ENCODE data around the gene ZBTB16. TPM values are rescaled to one million over a fixed set of nuclear protein-coding genes. Genes with fewer than 3 reads are reported as not detected.

ZBTB16 gene
- total RNA-seq, 1 experiment from 2014 or later = 70.4 TPM

DNA sequence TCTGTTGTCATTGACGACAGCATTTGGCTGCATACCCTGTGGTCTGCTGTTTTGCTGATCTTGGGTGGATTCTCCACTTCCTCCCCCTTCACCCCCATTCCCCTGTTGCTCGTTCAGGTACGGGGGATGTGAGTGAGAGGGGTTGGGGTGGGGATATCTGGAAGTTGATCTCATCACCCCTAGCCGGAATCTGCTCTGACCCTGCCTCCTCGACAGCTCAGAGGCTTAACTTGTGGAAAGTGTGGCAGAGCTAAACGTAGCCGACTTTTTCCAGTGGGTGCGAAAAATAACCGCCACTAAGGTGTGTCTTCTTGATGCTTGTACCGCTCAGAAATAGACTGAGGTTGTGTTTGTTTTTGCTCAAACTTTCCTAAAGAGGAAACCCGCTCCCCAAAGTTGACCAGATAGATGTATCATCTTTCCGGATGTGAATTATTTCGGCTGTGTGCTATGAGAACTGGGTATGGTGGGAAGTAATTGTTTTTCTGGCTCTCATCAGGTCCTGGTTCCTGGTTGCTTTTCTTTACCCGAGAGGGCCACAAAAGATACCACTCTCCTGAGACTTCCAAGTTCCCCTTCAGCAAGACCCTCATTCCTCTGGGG, 6.6 kb downstream of the ZBTB16 start:
- Mint-ChIP-seq H3K9me3 (ENCODE audit: unreplicated experiment) (no peaks in the 10 kb centered on the region), H3K27ac (ENCODE audit: low read depth, unreplicated experiment) (no peak overlapping the region), H3K36me3 (ENCODE audit: insufficient read depth, unreplicated experiment) (peaks cover 100% of the 10 kb centered on the region), H3K27me3 (ENCODE audit: insufficient read depth, unreplicated experiment) (no peaks in the 10 kb centered on the region), H3K4me1 (ENCODE audit: insufficient read depth, unreplicated experiment) (peaks cover 41% of the 10 kb centered on the region), H3K4me3 (ENCODE audit: unreplicated experiment) (peak overlapping the region; percentile 95)
- intact Hi-C loops (cut with micrococcal nuclease) = no loop called here
- CTCF ChIA-PET = interaction anchor here (0.7 to 3.0 kb wide), 3 partner anchors 30 to 195 kb away, joined by 4 to 16 read pairs (median 5); no protein-coding TSS in a partner anchor
- no peak for DNase-seq (ENCODE audit: unreplicated experiment)
- POLR2A ChIA-PET = interaction anchor here (1.8 to 2.3 kb wide), 4 partner anchors 15 to 113 kb away, joined by 6 to 14 read pairs (median 10); no protein-coding TSS in a partner anchor
- no TSS peak for BruUV-seq (replicated peaks)
- TF ChIP-seq, protein P1, sequence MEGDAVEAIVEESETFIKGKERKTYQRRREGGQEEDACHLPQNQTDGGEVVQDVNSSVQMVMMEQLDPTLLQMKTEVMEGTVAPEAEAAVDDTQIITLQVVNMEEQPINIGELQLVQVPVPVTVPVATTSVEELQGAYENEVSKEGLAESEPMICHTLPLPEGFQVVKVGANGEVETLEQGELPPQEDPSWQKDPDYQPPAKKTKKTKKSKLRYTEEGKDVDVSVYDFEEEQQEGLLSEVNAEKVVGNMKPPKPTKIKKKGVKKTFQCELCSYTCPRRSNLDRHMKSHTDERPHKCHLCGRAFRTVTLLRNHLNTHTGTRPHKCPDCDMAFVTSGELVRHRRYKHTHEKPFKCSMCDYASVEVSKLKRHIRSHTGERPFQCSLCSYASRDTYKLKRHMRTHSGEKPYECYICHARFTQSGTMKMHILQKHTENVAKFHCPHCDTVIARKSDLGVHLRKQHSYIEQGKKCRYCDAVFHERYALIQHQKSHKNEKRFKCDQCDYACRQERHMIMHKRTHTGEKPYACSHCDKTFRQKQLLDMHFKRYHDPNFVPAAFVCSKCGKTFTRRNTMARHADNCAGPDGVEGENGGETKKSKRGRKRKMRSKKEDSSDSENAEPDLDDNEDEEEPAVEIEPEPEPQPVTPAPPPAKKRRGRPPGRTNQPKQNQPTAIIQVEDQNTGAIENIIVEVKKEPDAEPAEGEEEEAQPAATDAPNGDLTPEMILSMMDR (IDR thresholded peaks at IDR 0.05; ENCODE audit: unreplicated experiment) = no peak

DNA sequence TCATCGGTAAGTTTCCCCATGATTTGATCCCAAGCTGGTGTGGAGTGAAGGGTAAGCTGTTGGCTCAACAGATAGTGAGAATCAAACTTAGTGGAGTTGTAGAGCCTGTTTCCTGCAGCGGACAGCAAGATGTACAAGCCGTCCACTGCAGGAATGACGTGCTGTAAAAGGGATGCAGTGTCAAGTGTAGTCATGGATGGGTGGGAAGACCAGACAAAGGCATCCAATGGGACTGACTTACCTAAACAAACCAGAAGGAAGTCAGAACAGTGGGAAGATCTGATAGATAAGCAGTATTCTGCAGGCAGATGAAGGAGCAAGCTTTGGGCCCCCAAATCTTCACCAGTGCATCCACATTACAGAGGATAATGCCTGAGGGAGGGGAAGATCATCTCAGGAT, 8.8 kb downstream of the ZBTB16 start:
- Mint-ChIP-seq H3K27ac (ENCODE audit: low read depth, unreplicated experiment) (peak overlapping the region; percentile 47), H3K9me3 (ENCODE audit: unreplicated experiment) (no peaks in the 10 kb centered on the region), H3K27me3 (ENCODE audit: insufficient read depth, unreplicated experiment) (no peaks in the 10 kb centered on the region), H3K4me3 (ENCODE audit: unreplicated experiment) (peak overlapping the region; percentile 95), H3K36me3 (ENCODE audit: insufficient read depth, unreplicated experiment) (peaks cover 100% of the 10 kb centered on the region), H3K4me1 (ENCODE audit: insufficient read depth, unreplicated experiment) (peaks cover 46% of the 10 kb centered on the region)
- ChIA-PET POLR2A (interaction anchor here (0.8 to 1.5 kb wide), 4 partner anchors 12 to 123 kb away, joined by 3 to 4 read pairs (median 3); no protein-coding TSS in a partner anchor), CTCF (interaction anchor here (0.8 kb wide), 1 partner anchor 13 kb away, joined by 3 read pairs; no protein-coding TSS in a partner anchor)
- intact Hi-C loops (cut with micrococcal nuclease) = no loop called here
- BruUV-seq (replicated peaks) = no TSS peak
- no peak for DNase-seq (ENCODE audit: unreplicated experiment)
- TF ChIP-seq, protein P1 (IDR thresholded peaks at IDR 0.05; ENCODE audit: unreplicated experiment) = no peak

DNA sequence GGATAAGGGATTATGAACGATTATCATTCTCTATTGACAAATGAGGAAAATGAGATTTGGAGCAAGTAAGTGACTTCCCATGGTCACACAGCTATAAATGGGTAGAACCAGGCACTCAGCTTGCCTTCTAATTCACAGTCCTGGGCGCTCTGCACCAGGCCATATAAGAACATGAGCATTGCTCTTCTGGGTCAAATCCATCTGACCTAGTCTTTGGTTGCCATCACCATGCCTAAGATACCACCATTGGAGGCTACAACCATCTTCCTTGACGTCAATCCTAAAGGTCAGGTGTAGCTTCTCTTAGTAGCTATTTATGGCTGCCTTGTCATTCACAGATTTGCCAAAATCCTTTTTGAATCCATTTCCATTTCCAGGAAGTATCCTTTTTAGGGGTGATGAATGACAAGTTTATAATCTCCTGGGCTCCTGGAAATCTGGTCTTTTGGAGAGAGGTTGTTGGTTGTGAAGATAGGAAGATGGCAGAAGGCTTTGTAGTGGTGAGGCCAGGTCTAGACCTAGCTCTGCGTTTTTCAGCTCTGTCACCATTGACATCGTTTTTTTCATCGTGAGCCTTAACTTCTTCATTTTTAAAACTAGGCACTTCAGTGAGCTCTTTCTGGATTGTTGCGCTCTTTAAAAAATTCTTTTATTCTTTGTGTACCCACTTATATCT, 11.1 kb downstream of the ZBTB16 start:
- no peak for DNase-seq (ENCODE audit: unreplicated experiment)
- peaks cover 51% of the 10 kb centered on the region for H3K4me1 Mint-ChIP-seq (ENCODE audit: insufficient read depth, unreplicated experiment)
- TF ChIP-seq, protein P1 (IDR thresholded peaks at IDR 0.05; ENCODE audit: unreplicated experiment) = no peak
- H3K9me3 Mint-ChIP-seq (ENCODE audit: unreplicated experiment) = no peaks in the 10 kb centered on the region
- intact Hi-C loops (cut with micrococcal nuclease) = no loop called here
- peak overlapping the region; percentile 6 for H3K4me3 Mint-ChIP-seq (ENCODE audit: unreplicated experiment)
- H3K36me3 Mint-ChIP-seq (ENCODE audit: insufficient read depth, unreplicated experiment) = peaks cover 100% of the 10 kb centered on the region
- ChIA-PET POLR2A (interaction anchor here (0.6 to 1.7 kb wide), 8 partner anchors 8 to 108 kb away, joined by 3 to 9 read pairs (median 6); partner anchors contain the start of gene ZBTB16), CTCF (interaction anchor here (0.6 to 0.8 kb wide), 4 partner anchors 10 to 188 kb away, joined by 3 to 5 read pairs (median 3); no protein-coding TSS in a partner anchor)
- BruUV-seq (replicated peaks) = no TSS peak
- H3K27me3 Mint-ChIP-seq (ENCODE audit: insufficient read depth, unreplicated experiment) = no peaks in the 10 kb centered on the region
- H3K27ac Mint-ChIP-seq (ENCODE audit: low read depth, unreplicated experiment) = no peak overlapping the region
